GM23338 (cell line): ENCODE data around the gene PAEP. TPM values are rescaled to one million over a fixed set of nuclear protein-coding genes. Genes with fewer than 3 reads are reported as not detected.

Source experiments
- ATAC-seq: fragments of 200-7000 bp; cut with Tn5 transposase; 3 replicates; pipeline ENCODE4 v1.9.1; 2020
- DNase-seq: peaks from one replicate; pipeline ENCODE4 v3.0.0-alpha.2; 2015; ENCODE audit warnings: low spot score
- H2AFZ ChIP-seq: fragments of 200-600 bp; sonication (generic); 2 replicates; pipeline ENCODE4 v1.8.0; 2016; ENCODE audit warnings: antibody characterized with exemption, mild to moderate bottlenecking, moderate library complexity
- H3F3A ChIP-seq: fragments of 200-600 bp; sonication (generic); replicated peaks from 2 replicates; pipeline ENCODE4 v1.8.0; 2017; ENCODE audit warnings: antibody characterized with exemption, mixed run types, low read depth
- H3K27ac ChIP-seq: fragments of 200-600 bp; sonication (generic); 2 replicates; pipeline ENCODE4 v1.6.1; 2016; ENCODE audit warnings: low read depth
- H3K27me3 ChIP-seq: fragments of 200-600 bp; sonication (generic); 2 replicates; pipeline ENCODE4 v1.8.0; 2016; ENCODE audit warnings: mild to moderate bottlenecking, mixed run types, moderate library complexity; ENCODE audit not compliant: insufficient read depth
- H3K36me3 ChIP-seq: fragments of 200-600 bp; sonication (generic); 2 replicates; pipeline ENCODE4 v1.8.0; 2016; ENCODE audit warnings: mild to moderate bottlenecking; ENCODE audit not compliant: insufficient read depth
- H3K4me1 ChIP-seq: fragments of 200-600 bp; sonication (generic); 2 replicates; pipeline ENCODE4 v1.8.0; 2016; ENCODE audit warnings: mild to moderate bottlenecking, moderate library complexity; ENCODE audit not compliant: insufficient read depth
- H3K4me2 ChIP-seq: fragments of 200-600 bp; sonication (generic); 2 replicates; pipeline ENCODE4 v1.7.1; 2017; ENCODE audit warnings: mixed run types
- H3K4me3 ChIP-seq: fragments of 200-600 bp; sonication (generic); 2 replicates; pipeline ENCODE4 v1.6.1; 2016; ENCODE audit warnings: mixed run types
- H3K79me2 ChIP-seq: fragments of 200-600 bp; sonication (generic); replicated peaks from 2 replicates; pipeline ENCODE4 v1.8.0; 2017; ENCODE audit warnings: mild to moderate bottlenecking; ENCODE audit not compliant: insufficient read depth
- H3K9me2 ChIP-seq: fragments of 200-600 bp; sonication (generic); 2 replicates; pipeline ENCODE4 v1.8.0; 2017; ENCODE audit not compliant: insufficient read depth
- H4K20me1 ChIP-seq: fragments of 200-600 bp; sonication (generic); replicated peaks from 2 replicates; pipeline ENCODE4 v1.8.0; 2017; ENCODE audit warnings: mild to moderate bottlenecking; ENCODE audit not compliant: insufficient read depth
- H3K27ac Mint-ChIP-seq: 2 replicates; pipeline ENCODE4 v1.8.0; 2020; ENCODE audit warnings: inconsistent platforms, mild to moderate bottlenecking, moderate library complexity, mixed read lengths
- H3K27me3 Mint-ChIP-seq: 3 replicates; pipeline ENCODE4 v1.8.0; 2022; ENCODE audit warnings: low read depth, mild to moderate bottlenecking, moderate library complexity, mixed read lengths, inconsistent platforms; ENCODE audit not compliant: insufficient read depth, poor library complexity
- H3K36me3 Mint-ChIP-seq: 3 replicates; pipeline ENCODE4 v1.8.0; 2021; ENCODE audit warnings: low read depth, mild to moderate bottlenecking, inconsistent platforms, moderate library complexity, mixed read lengths
- H3K4me1 Mint-ChIP-seq: 3 replicates; pipeline ENCODE4 v1.8.0; 2020; ENCODE audit warnings: mild to moderate bottlenecking, inconsistent platforms, mixed read lengths
- H3K4me3 Mint-ChIP-seq: 3 replicates; pipeline ENCODE4 v1.8.0; 2021; ENCODE audit warnings: moderate library complexity, mild to moderate bottlenecking, inconsistent platforms, mixed read lengths
- H3K9me3 Mint-ChIP-seq: 3 replicates; pipeline ENCODE4 v1.8.0; 2020; ENCODE audit warnings: moderate library complexity, mild to moderate bottlenecking, inconsistent platforms, mixed read lengths
- CREB1 ChIP-seq: fragments of 250-450 bp; sonication (Bioruptor Pico); IDR thresholded peaks from 2 replicates; pipeline ENCODE4 v1.5.0; 2020; ENCODE audit warnings: low read depth, mild to moderate bottlenecking, moderate library complexity
- ETS1 ChIP-seq: IDR thresholded peaks from 2 replicates; pipeline ENCODE4 v1.6.1; 2016; ENCODE audit warnings: antibody characterized with exemption
- EZH2 ChIP-seq: fragments of 200-600 bp; sonication (generic); IDR thresholded peaks from one replicate; pipeline ENCODE4 v1.8.0; 2017; ENCODE audit warnings: antibody characterized with exemption, mild to moderate bottlenecking, low read depth; ENCODE audit not compliant: unreplicated experiment
- EZH2phosphoT487 ChIP-seq: fragments of 200-600 bp; sonication (generic); IDR thresholded peaks from one replicate; pipeline ENCODE4 v1.8.1; 2018; ENCODE audit warnings: antibody characterized with exemption; ENCODE audit not compliant: unreplicated experiment
- JUNB ChIP-seq: IDR thresholded peaks from one replicate; pipeline ENCODE4 v1.6.1; 2016; ENCODE audit warnings: antibody characterized with exemption; ENCODE audit not compliant: unreplicated experiment
- NANOG ChIP-seq: IDR thresholded peaks from 2 replicates; pipeline ENCODE4 v1.6.1; 2016; ENCODE audit warnings: antibody characterized with exemption, borderline replicate concordance
- REST ChIP-seq: IDR thresholded peaks from one replicate; pipeline ENCODE4 v1.6.1; 2018; ENCODE audit warnings: antibody characterized with exemption; ENCODE audit not compliant: unreplicated experiment
- STAT1 ChIP-seq: IDR thresholded peaks from one replicate; pipeline ENCODE4 v1.6.1; 2016; ENCODE audit warnings: antibody characterized with exemption; ENCODE audit not compliant: unreplicated experiment
- ZNF114 ChIP-seq: fragments of 250-450 bp; sonication (Bioruptor Pico); IDR thresholded peaks from 2 replicates; pipeline ENCODE4 v1.5.0; 2020; ENCODE audit warnings: mild to moderate bottlenecking, moderate library complexity
- ZNF331 ChIP-seq: fragments of 250-450 bp; sonication (Bioruptor Pico); IDR thresholded peaks from 2 replicates; pipeline ENCODE4 v1.5.0; 2020; ENCODE audit warnings: low read depth, mild to moderate bottlenecking, moderate library complexity
- polyA plus RNA-seq: library from polyadenylated mRNA; unstranded; fragments of >200 nt; fragmentation: Nextera tagmentation; extraction: Ambion mirVana; gene quantifications from 2 replicates; pipeline ENCODE4 v1.2.1, GENCODE V29; 2016
- total RNA-seq: library from RNA; depleted of rRNA; stranded (reverse); fragments of >200 nt; shearing (Covaris generic); gene quantifications from 2 replicates; pipeline ENCODE4 v1.2.3, GENCODE V29; 2014
- TF ChIP-seq, protein P1 (sequence below), 2 experiments: fragments of 200-600 bp in 1 of 2; sonication (generic) in 1 of 2; conservative IDR thresholded peaks; 2 replicates each; pipeline versions ENCODE4 v1.5.1 to v1.6.1; 2016 to 2017; ENCODE audit warnings: antibody characterized with exemption in 2 of 2, low read depth in 2 of 2, mild to moderate bottlenecking in 2 of 2, moderate library complexity in 1 of 2
- TF ChIP-seq, protein P2 (sequence below): fragments of 250-450 bp; sonication (Bioruptor Pico); IDR thresholded peaks from 2 replicates; pipeline ENCODE4 v1.5.0; 2020; ENCODE audit warnings: mild to moderate bottlenecking, moderate library complexity

Gene PAEP
- total and polyA plus RNA-seq, 2 experiments from 2014 or later = not detected

DNA sequence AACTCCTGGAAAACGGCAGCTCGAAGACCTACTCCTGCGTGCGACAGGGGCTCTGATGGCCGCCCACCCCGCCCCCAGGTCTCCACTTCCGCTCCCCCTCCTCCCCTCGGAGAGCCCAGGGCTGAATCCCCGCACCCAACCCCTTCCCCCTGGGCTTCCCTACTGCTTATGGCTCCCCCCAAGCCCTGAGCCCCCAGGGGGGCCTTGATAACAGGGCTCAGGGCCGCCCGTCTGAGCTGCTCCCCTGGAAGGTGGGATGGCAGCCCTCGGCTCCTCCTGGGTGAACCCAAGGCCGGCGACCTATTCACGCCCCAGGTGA lies 47.4 kb downstream of the PAEP start:
- H3K27me3 Mint-ChIP-seq = peaks cover 4% of the 10 kb centered on the region
- no peak overlapping the region for H2AFZ ChIP-seq
- H3K9me3 Mint-ChIP-seq = peaks cover 27% of the 10 kb centered on the region
- ATAC-seq (no peak), DNase-seq (no peak)
- H3K4me3 ChIP-seq = no peak overlapping the region
- H3K27ac ChIP-seq = no peak overlapping the region
- no peak overlapping the region for H3K4me3 Mint-ChIP-seq
- H3K4me2 ChIP-seq = no peak overlapping the region
- no peaks in the 10 kb centered on the region for H4K20me1 ChIP-seq
- H3K27ac Mint-ChIP-seq = no peak overlapping the region
- H3K4me1 Mint-ChIP-seq = peaks cover 3% of the 10 kb centered on the region
- no peaks in the 10 kb centered on the region for H3K9me2 ChIP-seq
- TF ChIP-seq, protein P1, sequence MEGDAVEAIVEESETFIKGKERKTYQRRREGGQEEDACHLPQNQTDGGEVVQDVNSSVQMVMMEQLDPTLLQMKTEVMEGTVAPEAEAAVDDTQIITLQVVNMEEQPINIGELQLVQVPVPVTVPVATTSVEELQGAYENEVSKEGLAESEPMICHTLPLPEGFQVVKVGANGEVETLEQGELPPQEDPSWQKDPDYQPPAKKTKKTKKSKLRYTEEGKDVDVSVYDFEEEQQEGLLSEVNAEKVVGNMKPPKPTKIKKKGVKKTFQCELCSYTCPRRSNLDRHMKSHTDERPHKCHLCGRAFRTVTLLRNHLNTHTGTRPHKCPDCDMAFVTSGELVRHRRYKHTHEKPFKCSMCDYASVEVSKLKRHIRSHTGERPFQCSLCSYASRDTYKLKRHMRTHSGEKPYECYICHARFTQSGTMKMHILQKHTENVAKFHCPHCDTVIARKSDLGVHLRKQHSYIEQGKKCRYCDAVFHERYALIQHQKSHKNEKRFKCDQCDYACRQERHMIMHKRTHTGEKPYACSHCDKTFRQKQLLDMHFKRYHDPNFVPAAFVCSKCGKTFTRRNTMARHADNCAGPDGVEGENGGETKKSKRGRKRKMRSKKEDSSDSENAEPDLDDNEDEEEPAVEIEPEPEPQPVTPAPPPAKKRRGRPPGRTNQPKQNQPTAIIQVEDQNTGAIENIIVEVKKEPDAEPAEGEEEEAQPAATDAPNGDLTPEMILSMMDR (conservative IDR thresholded peaks at IDR 0.05; ENCODE audit: low read depth in 2 of 2) = no peak
- TF ChIP-seq ETS1 (no peak), REST (no peak), JUNB (no peak), NANOG (no peak), EZH2phosphoT487 (no peak), ZNF331 (CRISPR knock-in tag) (no peak), STAT1 (no peak), ZNF114 (no peak), EZH2 (no peak), CREB1 (no peak)
- TF ChIP-seq, protein P2, sequence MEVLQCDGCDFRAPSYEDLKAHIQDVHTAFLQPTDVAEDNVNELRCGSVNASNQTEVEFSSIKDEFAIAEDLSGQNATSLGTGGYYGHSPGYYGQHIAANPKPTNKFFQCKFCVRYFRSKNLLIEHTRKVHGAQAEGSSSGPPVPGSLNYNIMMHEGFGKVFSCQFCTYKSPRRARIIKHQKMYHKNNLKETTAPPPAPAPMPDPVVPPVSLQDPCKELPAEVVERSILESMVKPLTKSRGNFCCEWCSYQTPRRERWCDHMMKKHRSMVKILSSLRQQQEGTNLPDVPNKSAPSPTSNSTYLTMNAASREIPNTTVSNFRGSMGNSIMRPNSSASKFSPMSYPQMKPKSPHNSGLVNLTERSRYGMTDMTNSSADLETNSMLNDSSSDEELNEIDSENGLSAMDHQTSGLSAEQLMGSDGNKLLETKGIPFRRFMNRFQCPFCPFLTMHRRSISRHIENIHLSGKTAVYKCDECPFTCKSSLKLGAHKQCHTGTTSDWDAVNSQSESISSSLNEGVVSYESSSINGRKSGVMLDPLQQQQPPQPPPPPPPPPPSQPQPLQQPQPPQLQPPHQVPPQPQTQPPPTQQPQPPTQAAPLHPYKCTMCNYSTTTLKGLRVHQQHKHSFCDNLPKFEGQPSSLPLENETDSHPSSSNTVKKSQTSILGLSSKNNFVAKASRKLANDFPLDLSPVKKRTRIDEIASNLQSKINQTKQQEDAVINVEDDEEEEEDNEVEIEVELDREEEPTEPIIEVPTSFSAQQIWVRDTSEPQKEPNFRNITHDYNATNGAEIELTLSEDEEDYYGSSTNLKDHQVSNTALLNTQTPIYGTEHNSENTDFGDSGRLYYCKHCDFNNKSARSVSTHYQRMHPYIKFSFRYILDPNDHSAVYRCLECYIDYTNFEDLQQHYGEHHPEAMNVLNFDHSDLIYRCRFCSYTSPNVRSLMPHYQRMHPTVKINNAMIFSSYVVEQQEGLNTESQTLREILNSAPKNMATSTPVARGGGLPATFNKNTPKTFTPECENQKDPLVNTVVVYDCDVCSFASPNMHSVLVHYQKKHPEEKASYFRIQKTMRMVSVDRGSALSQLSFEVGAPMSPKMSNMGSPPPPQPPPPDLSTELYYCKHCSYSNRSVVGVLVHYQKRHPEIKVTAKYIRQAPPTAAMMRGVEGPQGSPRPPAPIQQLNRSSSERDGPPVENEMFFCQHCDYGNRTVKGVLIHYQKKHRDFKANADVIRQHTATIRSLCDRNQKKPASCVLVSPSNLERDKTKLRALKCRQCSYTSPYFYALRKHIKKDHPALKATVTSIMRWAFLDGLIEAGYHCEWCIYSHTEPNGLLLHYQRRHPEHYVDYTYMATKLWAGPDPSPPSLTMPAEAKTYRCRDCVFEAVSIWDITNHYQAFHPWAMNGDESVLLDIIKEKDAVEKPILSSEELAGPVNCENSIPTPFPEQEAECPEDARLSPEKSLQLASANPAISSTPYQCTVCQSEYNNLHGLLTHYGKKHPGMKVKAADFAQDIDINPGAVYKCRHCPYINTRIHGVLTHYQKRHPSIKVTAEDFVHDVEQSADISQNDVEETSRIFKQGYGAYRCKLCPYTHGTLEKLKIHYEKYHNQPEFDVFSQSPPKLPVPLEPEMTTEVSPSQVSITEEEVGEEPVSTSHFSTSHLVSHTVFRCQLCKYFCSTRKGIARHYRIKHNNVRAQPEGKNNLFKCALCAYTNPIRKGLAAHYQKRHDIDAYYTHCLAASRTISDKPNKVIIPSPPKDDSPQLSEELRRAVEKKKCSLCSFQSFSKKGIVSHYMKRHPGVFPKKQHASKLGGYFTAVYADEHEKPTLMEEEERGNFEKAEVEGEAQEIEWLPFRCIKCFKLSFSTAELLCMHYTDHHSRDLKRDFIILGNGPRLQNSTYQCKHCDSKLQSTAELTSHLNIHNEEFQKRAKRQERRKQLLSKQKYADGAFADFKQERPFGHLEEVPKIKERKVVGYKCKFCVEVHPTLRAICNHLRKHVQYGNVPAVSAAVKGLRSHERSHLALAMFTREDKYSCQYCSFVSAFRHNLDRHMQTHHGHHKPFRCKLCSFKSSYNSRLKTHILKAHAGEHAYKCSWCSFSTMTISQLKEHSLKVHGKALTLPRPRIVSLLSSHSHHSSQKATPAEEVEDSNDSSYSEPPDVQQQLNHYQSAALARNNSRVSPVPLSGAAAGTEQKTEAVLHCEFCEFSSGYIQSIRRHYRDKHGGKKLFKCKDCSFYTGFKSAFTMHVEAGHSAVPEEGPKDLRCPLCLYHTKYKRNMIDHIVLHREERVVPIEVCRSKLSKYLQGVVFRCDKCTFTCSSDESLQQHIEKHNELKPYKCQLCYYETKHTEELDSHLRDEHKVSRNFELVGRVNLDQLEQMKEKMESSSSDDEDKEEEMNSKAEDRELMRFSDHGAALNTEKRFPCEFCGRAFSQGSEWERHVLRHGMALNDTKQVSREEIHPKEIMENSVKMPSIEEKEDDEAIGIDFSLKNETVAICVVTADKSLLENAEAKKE (CRISPR knock-in tag) = no peak
- no peaks in the 10 kb centered on the region for H3K79me2 ChIP-seq
- H3K36me3 Mint-ChIP-seq = peaks cover 17% of the 10 kb centered on the region
- H3K36me3 ChIP-seq = no peaks in the 10 kb centered on the region
- no peaks in the 10 kb centered on the region for H3K27me3 ChIP-seq
- H3F3A ChIP-seq = no peaks in the 10 kb centered on the region
- H3K4me1 ChIP-seq = no peaks in the 10 kb centered on the region
